GM12878 (cell line): ENCODE measurements around the gene LAMB1.

ENCODE experiments used
- CREB1 ChIP-seq: IDR thresholded peaks from 2 replicates; pipeline ENCODE4 v1.6.1; 2012; ENCODE audit warnings: low read depth, mild to moderate bottlenecking, inconsistent platforms
- CTCF ChIP-seq, 3 experiments: IDR thresholded peaks in 2 of 3; conservative IDR thresholded peaks in 1 of 3; 2 replicates each; pipeline ENCODE4 v1.5.1; 2011; ENCODE audit warnings: low read depth in 3 of 3, low read length in 3 of 3, mild to moderate bottlenecking in 3 of 3, control low read depth in 2 of 3, moderate library complexity in 2 of 3, inconsistent platforms in 1 of 3, mixed read lengths in 1 of 3; ENCODE audit not compliant: control insufficient read depth in 2 of 3, insufficient read depth in 1 of 3; ENCODE audit errors: extremely low read depth in 1 of 3
- FOXK2 ChIP-seq: fragments of 450-650 bp; IDR thresholded peaks from 2 replicates; pipeline ENCODE4 v1.6.1; 2017; ENCODE audit warnings: mild to moderate bottlenecking, moderate library complexity
- YY1 ChIP-seq: IDR thresholded peaks from 2 replicates; pipeline ENCODE4 v1.6.1; 2011; ENCODE audit warnings: low read depth, mild to moderate bottlenecking, low read length

- TF ChIP-seq CREB1 (no peak), CTCF (IDR thresholded peaks at IDR 0.05 in 2 of 3, conservative IDR thresholded peaks at IDR 0.05 in 1 of 3; ENCODE audit: control insufficient read depth in 2 of 3, extremely low read depth in 1 of 3, insufficient read depth in 1 of 3, low read depth in 3 of 3, low read length in 3 of 3) (no peak), YY1 (no peak), FOXK2 (no peak)
Measured at GRCh38 chr7:107953265-107953923, 49.6 kb downstream of the LAMB1 start.
